Measurements from ENCODE around the gene RHO.

Gene RHO

GRCh38 chr3:129559565-129560079 is 31.2 kb downstream of the RHO start:
- DNase-seq (ENCODE audit: low spot score): no peak

- no peak for DNase-seq (ENCODE audit: low spot score)
Observed at GRCh38 chr3:129560269-129560787, 31.9 kb downstream of the RHO start.

GRCh38 chr3:129560911-129561594 is 32.6 kb downstream of the RHO start:
- no peak for DNase-seq (ENCODE audit: low spot score)

- DNase-seq (ENCODE audit: low spot score): no peak
Observed at GRCh38 chr3:129561619-129562248, 33.3 kb downstream of the RHO start.

DNA sequence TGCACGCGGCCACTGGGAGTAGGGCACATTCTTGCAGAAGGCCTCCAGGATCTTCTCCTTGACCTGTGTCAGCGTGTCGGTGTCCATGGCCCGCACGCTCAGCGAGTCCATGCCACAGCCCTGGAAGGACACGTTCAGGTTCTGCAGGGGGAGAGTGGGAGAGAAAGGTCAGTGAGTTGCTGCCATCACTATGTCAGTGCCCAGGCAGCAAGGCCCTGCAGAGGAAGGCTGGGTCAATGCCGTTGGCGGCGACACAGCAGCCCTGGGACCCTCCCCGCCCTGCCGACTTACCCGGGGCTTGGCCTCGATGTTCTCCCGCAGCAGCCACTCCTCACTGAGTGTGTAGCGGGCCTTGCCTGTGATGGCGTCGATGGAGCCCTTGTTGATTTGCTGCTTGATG is 34.4 kb downstream of the RHO start:
- no peak for DNase-seq (ENCODE audit: low spot score)

DNA sequence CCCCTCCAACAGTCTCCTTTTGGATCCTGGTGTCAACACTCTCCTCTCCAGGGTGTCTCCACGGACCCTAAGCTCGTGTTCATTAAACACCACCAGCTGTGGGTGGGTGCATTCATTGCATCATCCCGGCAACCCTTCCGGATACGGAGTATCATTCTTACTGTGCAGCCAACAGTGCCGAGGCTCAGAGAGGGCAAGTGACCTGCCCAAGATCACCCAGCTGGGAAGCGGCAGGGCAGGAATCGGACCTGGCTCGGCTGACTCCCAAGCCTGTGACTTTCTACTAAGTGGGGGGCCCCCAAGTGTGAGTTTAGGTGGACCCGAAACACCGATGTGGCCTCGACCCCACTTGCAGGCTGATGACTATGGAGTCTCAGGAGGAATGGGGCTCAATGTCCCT is 34.9 kb downstream of the RHO start:
- no peak for DNase-seq (ENCODE audit: low spot score)

- DNase-seq (ENCODE audit: low spot score): no peak
Observed at GRCh38 chr3:129563850-129564535, 35.6 kb downstream of the RHO start.

DNA sequence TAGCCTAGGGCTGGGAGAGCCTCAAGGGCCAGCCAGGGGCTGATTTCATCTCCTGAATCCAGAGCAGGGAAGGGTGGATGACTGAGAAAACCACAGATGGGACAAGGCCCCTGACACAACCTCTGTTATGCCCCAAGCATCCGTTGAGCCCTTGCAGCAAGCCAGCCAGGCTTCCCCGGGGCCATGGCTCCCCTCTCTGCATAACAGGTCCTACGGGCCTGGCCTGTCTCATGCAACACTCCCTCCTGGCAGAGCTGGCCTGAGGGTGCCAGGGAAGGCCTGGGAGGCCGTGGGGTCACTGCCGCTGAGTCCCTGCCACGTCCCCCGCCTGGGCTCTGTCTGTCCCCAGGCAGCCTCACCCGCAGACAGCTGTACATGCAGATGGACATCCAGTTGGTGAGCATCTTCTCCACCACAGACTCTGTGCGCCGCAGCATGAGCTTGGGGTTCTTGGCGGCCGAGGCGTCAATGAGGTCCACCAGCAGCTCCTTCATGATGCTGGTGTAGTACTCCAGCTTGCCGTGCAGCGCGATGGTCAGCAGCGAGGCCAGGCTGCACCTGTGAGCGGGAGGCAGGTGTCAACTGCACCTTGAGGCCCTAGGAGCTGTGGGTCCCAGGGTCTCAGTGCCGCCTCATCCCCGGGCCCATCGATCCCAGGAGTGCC is 36.7 kb downstream of the RHO start:
- no peak for DNase-seq (ENCODE audit: low spot score)

DNA sequence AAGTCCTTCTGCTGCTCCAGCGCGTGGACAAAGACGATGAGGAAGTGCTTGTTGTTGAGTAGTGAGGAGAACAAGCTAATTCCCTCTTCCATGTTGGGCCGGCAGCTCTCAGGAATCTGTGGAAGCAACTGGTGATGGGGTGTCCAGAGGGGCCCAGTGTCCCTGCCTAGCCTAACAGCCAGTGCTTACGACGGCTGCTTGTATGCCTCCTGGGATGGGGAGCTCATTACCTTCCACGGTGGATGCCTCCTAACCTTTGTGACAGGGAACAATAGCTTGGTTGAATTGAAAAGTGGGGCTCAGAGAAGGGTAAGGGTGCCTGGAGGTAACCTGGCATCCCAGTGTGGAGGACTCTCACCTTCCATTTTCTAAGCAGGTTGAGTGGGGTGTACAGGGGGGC is 37.5 kb downstream of the RHO start:
- DNase-seq (ENCODE audit: low spot score): no peak

DNA sequence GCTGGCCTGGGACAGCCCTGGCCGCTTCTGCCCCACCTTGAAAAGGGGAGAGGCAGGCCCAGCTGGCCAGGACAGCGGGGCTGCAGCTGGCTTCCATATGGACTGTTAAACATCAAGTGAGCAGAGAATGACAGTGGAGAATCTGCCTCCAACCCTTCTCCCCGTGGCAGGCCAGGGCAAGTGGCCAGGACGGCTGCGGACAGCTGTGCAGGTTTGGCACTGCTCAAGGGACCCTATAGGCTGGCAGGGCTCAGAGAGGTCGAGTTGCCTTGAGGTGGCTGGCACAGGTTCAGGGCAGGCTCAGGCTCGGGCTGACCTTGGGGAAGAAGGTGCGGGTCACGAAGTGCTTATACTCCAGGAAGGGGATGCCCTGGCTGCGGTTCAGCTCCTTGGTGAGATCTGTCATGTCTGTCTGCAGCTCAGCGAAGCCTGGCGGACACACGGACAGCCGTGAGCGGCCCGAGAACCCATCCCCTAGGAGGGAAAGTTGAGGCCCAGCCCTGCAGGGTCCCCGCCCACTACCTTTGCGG is 38.8 kb downstream of the RHO start:
- DNase-seq (ENCODE audit: low spot score): no peak

DNA sequence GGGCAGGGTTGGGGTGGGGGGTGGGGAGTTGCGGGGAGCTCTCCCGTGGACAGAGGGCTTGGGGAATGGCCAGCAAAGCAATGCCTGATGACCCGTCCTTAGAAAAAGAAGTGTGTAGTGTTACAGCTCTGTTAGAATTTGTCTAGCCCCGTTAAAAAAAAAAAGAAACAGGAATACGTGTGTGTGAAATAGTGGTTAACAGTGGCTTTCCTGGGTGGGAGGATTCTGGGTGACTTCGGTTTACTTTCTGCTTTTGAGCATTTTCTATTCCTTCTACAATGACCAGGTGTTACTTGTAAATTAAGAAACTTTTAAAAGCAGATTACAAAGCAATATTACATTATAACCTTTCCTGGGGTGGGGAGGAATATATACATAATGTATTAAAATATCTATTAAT is 39.5 kb downstream of the RHO start:
- DNase-seq (ENCODE audit: low spot score): no peak

DNA sequence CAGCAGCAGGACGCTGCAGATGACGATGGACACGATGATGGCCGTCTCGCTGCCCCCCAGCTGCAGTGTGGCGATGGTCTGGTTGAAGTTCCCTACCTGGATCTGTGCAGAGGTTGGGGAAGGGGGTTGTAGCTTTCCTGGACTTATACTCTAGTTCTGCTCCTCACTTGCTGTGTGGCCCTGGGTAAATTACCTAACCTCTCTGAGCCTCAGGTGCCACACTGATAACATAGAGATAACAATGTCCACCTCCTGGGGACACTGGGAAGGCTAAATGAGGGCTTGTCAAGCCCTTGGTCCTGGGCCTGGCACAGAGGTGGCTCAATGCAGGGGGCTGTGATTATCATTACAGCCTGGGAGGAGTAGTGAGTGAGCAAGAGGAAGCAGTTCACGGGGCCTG is 41.4 kb downstream of the RHO start:
- no peak for DNase-seq (ENCODE audit: low spot score)

DNA sequence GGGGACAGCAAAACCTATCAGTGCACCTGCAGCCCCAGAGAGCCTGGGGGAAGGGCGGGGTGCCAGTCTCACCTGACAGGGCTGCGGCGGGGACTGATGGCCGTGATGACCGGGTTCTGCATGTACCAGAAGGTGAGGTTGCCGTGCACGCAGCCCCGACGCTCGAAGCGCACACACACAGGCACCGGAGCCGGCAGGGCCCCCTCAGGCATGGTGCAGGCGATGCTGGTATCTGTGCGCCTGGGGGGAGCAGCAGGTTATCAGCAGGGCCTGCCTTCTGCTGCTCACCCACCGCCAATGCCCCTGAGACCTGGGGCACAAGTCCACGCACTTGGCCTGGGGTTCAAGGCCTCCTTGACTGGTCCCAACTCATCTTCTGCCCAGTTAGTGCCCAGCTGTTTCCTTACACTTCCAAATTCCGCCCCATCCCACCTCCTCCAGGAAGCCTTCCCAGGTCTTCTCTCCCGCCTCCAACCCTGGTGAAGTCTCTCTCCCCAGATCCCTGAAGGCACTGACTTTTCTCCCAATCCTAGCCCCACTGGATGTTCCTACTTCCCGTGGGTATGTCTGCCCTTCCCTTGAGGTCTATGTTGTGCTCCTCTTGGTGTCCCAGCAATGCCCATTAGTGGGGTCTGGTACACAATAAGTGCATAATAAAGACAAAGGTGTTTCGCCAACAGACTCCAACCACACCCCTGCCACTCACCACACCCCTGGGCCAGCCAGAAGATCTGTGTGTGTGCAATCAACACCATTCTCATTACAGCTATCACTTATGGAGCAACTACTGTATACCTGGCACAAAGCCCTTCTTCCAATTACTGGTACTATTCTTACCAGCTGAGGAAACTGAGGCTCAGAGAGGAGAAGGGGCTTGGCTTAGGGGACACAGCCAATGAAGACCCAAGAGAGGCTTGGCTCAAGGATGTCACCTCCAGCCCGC is 43.4 kb downstream of the RHO start:
- no peak for DNase-seq (ENCODE audit: low spot score)

GRCh38 chr3:129572603-129573002 is 44.2 kb downstream of the RHO start:
- DNase-seq (ENCODE audit: low spot score): no peak

- DNase-seq (ENCODE audit: low spot score): no peak
Observed at GRCh38 chr3:129573493-129573892, 45.1 kb downstream of the RHO start.

DNA sequence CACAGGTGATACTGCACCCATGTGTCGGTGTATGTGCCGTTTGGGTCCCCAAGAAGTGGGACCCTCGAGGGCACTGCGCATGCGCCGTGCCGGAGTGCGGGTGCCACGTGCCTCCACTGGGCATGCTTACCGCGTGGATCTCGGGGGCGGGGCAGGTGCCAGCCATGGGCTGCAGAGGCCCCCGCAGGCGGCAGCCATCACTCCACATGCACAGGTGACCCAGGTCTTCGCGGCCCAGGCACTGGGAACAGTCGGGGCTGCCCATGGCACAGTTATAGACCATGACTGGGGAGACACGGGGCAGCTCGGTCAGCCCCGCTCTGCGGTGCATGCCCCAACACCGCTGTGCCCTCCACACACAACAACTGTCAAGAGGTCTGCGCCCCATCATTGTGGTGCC is 45.8 kb downstream of the RHO start:
- DNase-seq (ENCODE audit: low spot score): no peak

- no peak for DNase-seq (ENCODE audit: low spot score)
Observed at GRCh38 chr3:129575233-129575996, 47.0 kb downstream of the RHO start.

GRCh38 chr3:129575997-129576384 is 47.6 kb downstream of the RHO start:
- DNase-seq (ENCODE audit: low spot score): no peak

GRCh38 chr3:129576514-129577352 is 48.3 kb downstream of the RHO start:
- DNase-seq (ENCODE audit: low spot score): peak; percentile 85
